OCI-LY1 (cell line): ENCODE data around the gene HDAC2.

Experiments
- EZH2 ChIP-seq: fragments of 200-600 bp; sonication (generic), shearing (Covaris generic); IDR thresholded peaks from 2 replicates; pipeline ENCODE4 v1.8.0; 2017; ENCODE audit warnings: borderline replicate concordance, mixed run types, mild to moderate bottlenecking, antibody characterized with exemption, low read length, moderate library complexity, mixed read lengths
- TF ChIP-seq, protein P1 (sequence below): fragments of 200-600 bp; sonication (generic), shearing (Covaris generic); IDR thresholded peaks from 2 replicates; pipeline ENCODE4 v1.5.1; 2017; ENCODE audit warnings: mild to moderate bottlenecking, antibody characterized with exemption, low read length, moderate library complexity, mixed read lengths

DNA sequence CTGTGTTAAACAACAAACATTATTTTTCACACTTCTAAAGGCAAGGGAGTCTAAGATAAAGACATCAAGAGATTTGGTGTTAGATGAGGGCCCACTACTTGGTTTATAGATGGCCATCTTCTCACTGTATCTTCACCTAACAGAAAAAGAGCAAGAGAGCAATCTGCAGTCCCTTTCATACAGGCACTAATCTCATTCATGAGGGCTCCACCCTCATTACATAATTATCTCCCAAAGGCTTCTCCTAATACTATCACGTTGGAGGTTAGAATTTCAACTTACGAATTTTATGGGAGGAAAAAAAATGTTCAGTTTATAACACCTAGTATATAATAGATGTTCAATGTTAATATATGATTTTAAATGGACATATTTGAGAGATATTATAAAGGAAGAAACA is 45.6 kb downstream of the HDAC2 start:
- no peak for TF ChIP-seq EZH2
- TF ChIP-seq, protein P1, sequence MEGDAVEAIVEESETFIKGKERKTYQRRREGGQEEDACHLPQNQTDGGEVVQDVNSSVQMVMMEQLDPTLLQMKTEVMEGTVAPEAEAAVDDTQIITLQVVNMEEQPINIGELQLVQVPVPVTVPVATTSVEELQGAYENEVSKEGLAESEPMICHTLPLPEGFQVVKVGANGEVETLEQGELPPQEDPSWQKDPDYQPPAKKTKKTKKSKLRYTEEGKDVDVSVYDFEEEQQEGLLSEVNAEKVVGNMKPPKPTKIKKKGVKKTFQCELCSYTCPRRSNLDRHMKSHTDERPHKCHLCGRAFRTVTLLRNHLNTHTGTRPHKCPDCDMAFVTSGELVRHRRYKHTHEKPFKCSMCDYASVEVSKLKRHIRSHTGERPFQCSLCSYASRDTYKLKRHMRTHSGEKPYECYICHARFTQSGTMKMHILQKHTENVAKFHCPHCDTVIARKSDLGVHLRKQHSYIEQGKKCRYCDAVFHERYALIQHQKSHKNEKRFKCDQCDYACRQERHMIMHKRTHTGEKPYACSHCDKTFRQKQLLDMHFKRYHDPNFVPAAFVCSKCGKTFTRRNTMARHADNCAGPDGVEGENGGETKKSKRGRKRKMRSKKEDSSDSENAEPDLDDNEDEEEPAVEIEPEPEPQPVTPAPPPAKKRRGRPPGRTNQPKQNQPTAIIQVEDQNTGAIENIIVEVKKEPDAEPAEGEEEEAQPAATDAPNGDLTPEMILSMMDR, result no peak
